Measurements from ENCODE around the gene SUN2.

SUN2 gene

DNA sequence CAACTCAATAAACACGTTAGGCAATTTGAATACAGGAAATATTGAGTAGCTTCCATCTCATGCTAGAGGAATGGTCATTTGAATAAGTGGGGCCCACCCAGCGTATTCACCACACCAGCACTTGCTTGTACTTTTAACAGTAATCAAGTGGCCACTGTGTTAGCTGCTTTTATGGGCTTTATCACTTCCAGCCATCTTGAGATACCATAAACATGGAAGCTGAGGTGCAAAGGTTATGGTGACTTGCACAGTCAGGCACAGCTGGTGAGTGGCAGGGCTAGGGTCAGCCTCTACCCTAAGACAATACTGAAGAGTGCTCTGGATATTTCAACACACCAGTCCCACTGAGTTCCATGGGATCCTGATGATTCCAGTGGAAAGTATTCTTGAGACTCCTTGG lies 61.7 kb downstream of the SUN2 start:
- no peaks in the 10 kb centered on the region for H3K27me3 ChIP-seq (ENCODE audit: low read depth, low read length)
- H2AFZ ChIP-seq (ENCODE audit: low read depth, low read length): no peak overlapping the region
- H3K79me2 ChIP-seq (ENCODE audit: low read length): peaks cover 51% of the 10 kb centered on the region
- peaks cover 29% of the 10 kb centered on the region for H3K36me3 ChIP-seq (replicated peaks; ENCODE audit: low read depth, low read length)
- H3K4me3 ChIP-seq (ENCODE audit: low read length): no peak overlapping the region
- no peaks in the 10 kb centered on the region for H3K9me3 ChIP-seq (ENCODE audit: insufficient read depth, low read length)
- H3K4me1 ChIP-seq (ENCODE audit: low read length): peaks cover 3% of the 10 kb centered on the region
- no peak overlapping the region for H3K9ac ChIP-seq (ENCODE audit: low read length)
- no peak overlapping the region for H3K4me2 ChIP-seq (ENCODE audit: low read length)
- TF ChIP-seq EZH2phosphoT487 (IDR thresholded peaks at IDR 0.05; ENCODE audit: low read depth) (no peak), CTCF (IDR thresholded peaks at IDR 0.05; ENCODE audit: low read depth, low read length) (no peak)
- H4K20me1 ChIP-seq (ENCODE audit: insufficient read depth, low read length): no peaks in the 10 kb centered on the region
- H3K27ac ChIP-seq (ENCODE audit: low read length): no peak overlapping the region

DNA sequence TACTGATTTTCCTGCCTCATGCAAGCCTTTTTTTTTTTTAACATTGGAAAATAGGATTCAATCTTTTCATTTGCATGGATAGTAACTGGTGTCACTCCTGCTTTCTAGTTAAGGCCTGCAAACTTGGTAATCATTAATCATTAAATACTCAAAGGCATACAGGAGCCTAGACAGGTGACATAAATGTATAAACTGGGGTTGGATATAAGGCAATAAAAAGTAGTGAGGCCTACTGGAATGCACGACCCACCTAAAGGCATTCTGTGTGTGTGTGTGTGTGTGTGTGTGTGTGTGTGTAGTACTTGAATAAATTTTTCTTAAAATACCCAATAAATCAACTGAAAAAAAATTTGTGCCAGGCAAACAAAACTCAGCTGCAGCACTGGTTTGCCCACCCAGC lies 66.1 kb downstream of the SUN2 start:
- Histone ChIP-seq H3K4me2 (ENCODE audit: low read length) (no peak overlapping the region), H3K79me2 (ENCODE audit: low read length) (peaks cover 15% of the 10 kb centered on the region), H2AFZ (ENCODE audit: low read depth, low read length) (no peak overlapping the region), H3K9ac (ENCODE audit: low read length) (no peak overlapping the region), H3K27ac (ENCODE audit: low read length) (no peak overlapping the region), H3K4me1 (ENCODE audit: low read length) (no peaks in the 10 kb centered on the region), H3K9me3 (ENCODE audit: insufficient read depth, low read length) (no peaks in the 10 kb centered on the region), H4K20me1 (ENCODE audit: insufficient read depth, low read length) (no peaks in the 10 kb centered on the region), H3K4me3 (ENCODE audit: low read length) (no peak overlapping the region), H3K27me3 (ENCODE audit: low read depth, low read length) (no peaks in the 10 kb centered on the region), H3K36me3 (replicated peaks; ENCODE audit: low read depth, low read length) (peaks cover 47% of the 10 kb centered on the region)
- no peak for TF ChIP-seq EZH2phosphoT487 (IDR thresholded peaks at IDR 0.05; ENCODE audit: low read depth)
- no peak for TF ChIP-seq CTCF (IDR thresholded peaks at IDR 0.05; ENCODE audit: low read depth, low read length)

DNA sequence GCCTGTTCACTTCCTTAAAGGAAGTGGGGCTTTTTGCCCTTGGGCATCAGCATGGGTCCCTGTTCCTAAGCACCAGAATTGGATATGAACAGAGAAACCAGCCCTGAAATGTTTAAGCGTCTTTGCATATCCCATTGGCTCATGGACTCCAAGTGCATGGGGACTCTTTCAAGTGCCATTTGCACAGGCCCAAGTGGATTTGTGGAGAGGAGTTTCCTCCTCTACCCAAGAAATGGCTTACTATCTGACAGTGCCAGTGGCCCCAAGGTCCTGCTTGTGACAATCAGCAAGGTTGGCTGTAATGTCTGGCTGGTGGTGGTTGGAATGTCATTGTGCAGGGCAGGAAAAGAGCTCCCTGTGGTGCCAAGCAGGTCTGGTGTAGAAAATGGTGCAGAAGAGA lies 70.0 kb downstream of the SUN2 start:
- TF ChIP-seq EZH2phosphoT487 (IDR thresholded peaks at IDR 0.05; ENCODE audit: low read depth) (no peak), CTCF (IDR thresholded peaks at IDR 0.05; ENCODE audit: low read depth, low read length) (no peak)
- Histone ChIP-seq H3K9me3 (ENCODE audit: insufficient read depth, low read length) (no peaks in the 10 kb centered on the region), H3K36me3 (replicated peaks; ENCODE audit: low read depth, low read length) (peaks cover 53% of the 10 kb centered on the region), H4K20me1 (ENCODE audit: insufficient read depth, low read length) (0 out of 2 replicates have a peak, but pooled peaks cover 3% of the 10 kb centered on the region), H2AFZ (ENCODE audit: low read depth, low read length) (no peak overlapping the region), H3K4me1 (ENCODE audit: low read length) (peaks cover 8% of the 10 kb centered on the region), H3K4me3 (ENCODE audit: low read length) (no peak overlapping the region), H3K79me2 (ENCODE audit: low read length) (peaks cover 17% of the 10 kb centered on the region), H3K4me2 (ENCODE audit: low read length) (no peak overlapping the region), H3K27ac (ENCODE audit: low read length) (no peak overlapping the region), H3K27me3 (ENCODE audit: low read depth, low read length) (no peaks in the 10 kb centered on the region), H3K9ac (ENCODE audit: low read length) (no peak overlapping the region)

DNA sequence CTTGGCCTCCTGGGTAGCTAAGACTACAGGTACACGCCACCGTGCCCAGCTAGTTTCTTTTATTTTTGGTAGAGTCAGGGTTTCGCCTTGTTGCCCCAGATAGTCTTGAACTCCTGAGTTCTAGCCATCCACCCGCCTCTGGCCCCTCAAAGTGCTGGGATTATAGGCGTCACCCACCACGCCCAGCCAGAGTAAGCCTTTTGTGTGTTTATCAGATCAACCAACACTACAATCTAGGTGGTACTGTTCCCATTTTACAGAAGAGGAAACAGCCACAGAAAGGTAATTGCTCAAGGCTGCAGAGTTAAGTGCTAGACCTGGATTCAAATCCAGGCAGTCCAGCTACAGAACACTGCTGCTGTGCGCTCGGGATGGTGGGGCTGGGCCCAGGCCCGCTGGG lies 70.9 kb downstream of the SUN2 start:
- TF ChIP-seq EZH2phosphoT487 (IDR thresholded peaks at IDR 0.05; ENCODE audit: low read depth) (no peak), CTCF (IDR thresholded peaks at IDR 0.05; ENCODE audit: low read depth, low read length) (no peak)
- H2AFZ ChIP-seq (ENCODE audit: low read depth, low read length): no peak overlapping the region
- H3K27me3 ChIP-seq (ENCODE audit: low read depth, low read length): no peaks in the 10 kb centered on the region
- 0 out of 2 replicates have a peak, but pooled peaks cover 3% of the 10 kb centered on the region for H4K20me1 ChIP-seq (ENCODE audit: insufficient read depth, low read length)
- H3K9me3 ChIP-seq (ENCODE audit: insufficient read depth, low read length): no peaks in the 10 kb centered on the region
- H3K79me2 ChIP-seq (ENCODE audit: low read length): peaks cover 16% of the 10 kb centered on the region
- H3K9ac ChIP-seq (ENCODE audit: low read length): no peak overlapping the region
- H3K36me3 ChIP-seq (replicated peaks; ENCODE audit: low read depth, low read length): peaks cover 53% of the 10 kb centered on the region
- no peak overlapping the region for H3K4me3 ChIP-seq (ENCODE audit: low read length)
- no peak overlapping the region for H3K4me2 ChIP-seq (ENCODE audit: low read length)
- H3K4me1 ChIP-seq (ENCODE audit: low read length): peaks cover 8% of the 10 kb centered on the region
- H3K27ac ChIP-seq (ENCODE audit: low read length): no peak overlapping the region
